PC-3 (cell line): ENCODE results near the gene PARN. TPM values are rescaled to one million over a fixed set of nuclear protein-coding genes. Genes with fewer than 3 reads are reported as not detected.
A peak's percentile ranks its signal among the peaks of the same experiment; 100 is the strongest.
"Not testable (repeated sequence)": the region's sequence is repeated elsewhere in the genome, so short reads cannot be mapped to it uniquely, and the experiment has no call there.

Experiments
- ATAC-seq: fragments of 200-7000 bp; cut with Tn5 transposase; 2 replicates; pipeline ENCODE4 v1.9.1; 2020; ENCODE audit warnings: mild to moderate bottlenecking, moderate library complexity
- BruUV-seq: library from RNA; stranded (reverse); fragments of 400-500 nt; replicated peaks from 2 replicates; lab custom pipeline; 2021; lab: Mats Ljungman, UMichigan
- CTCF ChIA-PET: fragments of 300-600 bp; sonication (Branson Sonifier 250); formaldehyde crosslinking; loops from one replicate; lab custom pipeline; 2022; ENCODE audit warnings: antibody characterized with exemption; lab: Charles Lee
- POLR2A ChIA-PET: fragments of 300-600 bp; sonication (Branson Sonifier 250); formaldehyde crosslinking; loops from one replicate; lab custom pipeline; 2022; ENCODE audit warnings: antibody characterized with exemption; ENCODE audit not compliant: unreplicated experiment; lab: Charles Lee
- DNase-seq: peaks from one replicate; pipeline ENCODE4 v3.0.0-alpha.2; 2015
- H2AFZ ChIP-seq: fragments of 300-600 bp; sonication (generic); 2 replicates; pipeline ENCODE4 v1.6.0; 2016; ENCODE audit warnings: antibody characterized with exemption, low read length
- H3F3A ChIP-seq: fragments of 300-600 bp; sonication (generic); one replicate; pipeline ENCODE4 v1.6.0; 2017; ENCODE audit warnings: antibody characterized with exemption, low read length, control low read depth, mild to moderate bottlenecking; ENCODE audit not compliant: unreplicated experiment
- H3K27ac ChIP-seq: fragments of 300-600 bp; sonication (generic); 2 replicates; pipeline ENCODE4 v1.5.1; 2016; ENCODE audit warnings: mild to moderate bottlenecking, low read length
- H3K27me3 ChIP-seq: fragments of 300-600 bp; sonication (generic); 2 replicates; pipeline ENCODE4 v1.6.1; 2016; ENCODE audit warnings: low read length, mixed read lengths
- H3K36me3 ChIP-seq: fragments of 300-600 bp; sonication (generic); 2 replicates; pipeline ENCODE4 v1.6.1; 2016; ENCODE audit warnings: low read depth, mixed run types, low read length, mixed read lengths
- H3K4me1 ChIP-seq: fragments of 300-600 bp; sonication (generic); 2 replicates; pipeline ENCODE4 v1.5.1; 2016; ENCODE audit warnings: low read length; ENCODE audit not compliant: insufficient read depth
- H3K4me2 ChIP-seq: fragments of 300-600 bp; sonication (generic); 2 replicates; pipeline ENCODE4 v1.6.0; 2016; ENCODE audit warnings: low read length
- H3K4me3 ChIP-seq: fragments of 300-600 bp; sonication (generic); 2 replicates; pipeline ENCODE4 v1.5.1; 2016; ENCODE audit warnings: mild to moderate bottlenecking, low read length, mixed read lengths
- H3K79me2 ChIP-seq: fragments of 300-600 bp; sonication (generic); 2 replicates; pipeline ENCODE4 v1.6.1; 2017; ENCODE audit warnings: low read length, mixed read lengths
- H3K9ac ChIP-seq: fragments of 300-600 bp; sonication (generic); 2 replicates; pipeline ENCODE4 v1.6.0; 2016; ENCODE audit warnings: mild to moderate bottlenecking, low read length
- H3K9me2 ChIP-seq: fragments of 300-600 bp; sonication (generic); replicated peaks from 2 replicates; pipeline ENCODE4 v1.6.1; 2016; ENCODE audit warnings: mixed run types, low read length, mixed read lengths
- H3K9me3 ChIP-seq: fragments of 300-600 bp; sonication (generic); 2 replicates; pipeline ENCODE4 v1.6.1; 2016; ENCODE audit warnings: low read length, mixed read lengths
- H4K20me1 ChIP-seq: fragments of 300-600 bp; sonication (generic); 2 replicates; pipeline ENCODE4 v1.6.1; 2016; ENCODE audit warnings: low read length, mixed read lengths
- EZH2 ChIP-seq: fragments of 300-600 bp; sonication (generic); IDR thresholded peaks from one replicate; pipeline ENCODE4 v1.6.1; 2017; ENCODE audit warnings: antibody characterized with exemption, mild to moderate bottlenecking, low read length; ENCODE audit not compliant: unreplicated experiment
- EZH2phosphoT487 ChIP-seq: fragments of 300-600 bp; sonication (generic); IDR thresholded peaks from 2 replicates; pipeline ENCODE4 v1.6.1; 2018; ENCODE audit warnings: mild to moderate bottlenecking, antibody characterized with exemption, low read length, borderline replicate concordance
- intact Hi-C: fragments of 100-400 bp; cut with micrococcal nuclease; formaldehyde crosslinking; loops from 2 replicates; pipeline ENCODE4 v1.9.0; 2023
- total RNA-seq: library from RNA; depleted of rRNA; stranded (reverse); fragments of >200 nt; gene quantifications from 2 replicates; pipeline ENCODE4 v1.2.3, GENCODE V29; 2014
- TF ChIP-seq, protein P1 (sequence below): fragments of 300-600 bp; sonication (generic); conservative IDR thresholded peaks from 2 replicates; pipeline ENCODE4 v1.5.1; 2017; ENCODE audit warnings: antibody characterized with exemption, low read depth, mild to moderate bottlenecking, low read length

The PARN gene
- total RNA-seq, 1 experiment from 2014 or later, result 34.7 TPM

DNA sequence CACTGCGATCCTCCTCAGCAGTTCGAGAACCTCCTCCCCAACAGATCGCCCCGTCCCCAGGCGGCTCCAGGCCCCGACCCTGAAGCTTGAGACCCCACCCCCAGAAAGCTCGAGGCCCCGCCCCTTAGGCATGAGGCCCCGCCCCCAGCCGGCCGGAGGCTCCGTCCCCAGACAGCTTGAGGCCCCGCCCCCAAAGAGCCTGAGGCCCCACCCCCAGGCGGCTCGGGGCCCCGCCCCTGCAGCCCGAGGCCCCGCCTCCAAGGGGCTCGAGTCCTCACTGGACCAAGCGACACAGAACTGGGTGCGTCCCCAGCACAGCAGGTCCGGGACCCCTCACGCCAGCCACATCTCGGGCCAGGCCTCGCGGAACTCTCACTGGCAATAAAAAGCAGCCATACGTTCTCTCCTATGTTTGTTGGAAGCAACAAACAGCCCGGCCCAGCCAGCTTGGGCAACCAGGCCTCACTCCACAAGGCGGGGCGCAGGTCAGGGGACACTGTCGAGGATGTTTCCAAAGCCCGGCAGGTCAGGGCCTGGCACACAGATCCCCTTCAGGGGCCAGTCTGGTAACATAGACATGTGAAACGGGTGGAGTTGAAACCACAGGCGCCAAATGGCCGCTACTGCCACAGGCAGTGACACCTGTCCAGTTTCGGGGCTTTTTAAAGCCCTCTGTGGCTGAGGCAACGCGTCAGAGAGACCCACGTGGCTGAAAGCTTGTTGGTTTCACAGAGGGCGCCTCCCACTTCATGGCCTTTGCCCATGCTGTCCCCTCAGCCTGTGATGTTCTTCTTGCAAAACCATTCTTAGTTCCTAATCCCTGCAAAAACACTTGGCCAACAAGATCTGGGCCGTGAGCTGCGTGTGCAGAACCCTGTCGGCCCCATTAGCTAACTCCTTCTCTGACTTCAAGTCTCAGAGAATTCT, 224.2 kb downstream of the PARN start:
- no peak overlapping the region for H2AFZ ChIP-seq
- DNase-seq (peak; percentile 16), ATAC-seq (no peak)
- POLR2A ChIA-PET, result no interaction called here
- no peaks in the 10 kb centered on the region for H3K79me2 ChIP-seq
- H3K4me3 ChIP-seq, result no peak overlapping the region
- intact Hi-C loops, result no loop called here
- H3K9ac ChIP-seq, result no peak overlapping the region
- CTCF ChIA-PET, result no interaction called here
- no peak for TF ChIP-seq EZH2phosphoT487
- TF ChIP-seq, protein P1, sequence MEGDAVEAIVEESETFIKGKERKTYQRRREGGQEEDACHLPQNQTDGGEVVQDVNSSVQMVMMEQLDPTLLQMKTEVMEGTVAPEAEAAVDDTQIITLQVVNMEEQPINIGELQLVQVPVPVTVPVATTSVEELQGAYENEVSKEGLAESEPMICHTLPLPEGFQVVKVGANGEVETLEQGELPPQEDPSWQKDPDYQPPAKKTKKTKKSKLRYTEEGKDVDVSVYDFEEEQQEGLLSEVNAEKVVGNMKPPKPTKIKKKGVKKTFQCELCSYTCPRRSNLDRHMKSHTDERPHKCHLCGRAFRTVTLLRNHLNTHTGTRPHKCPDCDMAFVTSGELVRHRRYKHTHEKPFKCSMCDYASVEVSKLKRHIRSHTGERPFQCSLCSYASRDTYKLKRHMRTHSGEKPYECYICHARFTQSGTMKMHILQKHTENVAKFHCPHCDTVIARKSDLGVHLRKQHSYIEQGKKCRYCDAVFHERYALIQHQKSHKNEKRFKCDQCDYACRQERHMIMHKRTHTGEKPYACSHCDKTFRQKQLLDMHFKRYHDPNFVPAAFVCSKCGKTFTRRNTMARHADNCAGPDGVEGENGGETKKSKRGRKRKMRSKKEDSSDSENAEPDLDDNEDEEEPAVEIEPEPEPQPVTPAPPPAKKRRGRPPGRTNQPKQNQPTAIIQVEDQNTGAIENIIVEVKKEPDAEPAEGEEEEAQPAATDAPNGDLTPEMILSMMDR, result no peak
- TF ChIP-seq EZH2, result no peak
- H3K9me2 ChIP-seq, result no peaks in the 10 kb centered on the region
- H3F3A ChIP-seq, result no peaks in the 10 kb centered on the region
- H3K27me3 ChIP-seq, result no peaks in the 10 kb centered on the region
- no peaks in the 10 kb centered on the region for H3K36me3 ChIP-seq
- no peaks in the 10 kb centered on the region for H4K20me1 ChIP-seq
- no peaks in the 10 kb centered on the region for H3K4me1 ChIP-seq
- H3K27ac ChIP-seq, result no peak overlapping the region
- no TSS peak for BruUV-seq
- H3K9me3 ChIP-seq, result no peaks in the 10 kb centered on the region
- H3K4me2 ChIP-seq, result no peak overlapping the region

DNA sequence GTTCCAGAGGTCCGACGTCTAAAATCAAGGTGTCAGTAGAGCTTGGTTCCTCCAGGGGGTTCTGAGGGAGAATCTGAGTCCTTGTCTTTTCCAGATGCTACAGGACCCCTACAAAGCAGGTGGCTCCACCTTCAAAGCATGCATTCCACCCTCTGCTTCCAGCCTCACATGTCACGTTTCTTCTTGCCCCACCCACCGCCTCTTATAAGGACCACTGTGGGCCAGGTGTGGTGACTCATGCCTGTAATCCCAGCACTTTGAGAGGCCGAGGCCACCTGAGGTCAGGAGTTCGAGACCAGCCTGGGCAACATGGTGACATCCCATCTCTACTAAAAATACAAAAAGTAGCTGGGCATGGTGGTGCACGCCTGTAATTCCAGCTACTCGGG, 227.1 kb downstream of the PARN start:
- BruUV-seq, ATAC-seq, H3K9me2 ChIP-seq, CTCF ChIA-PET, H3F3A ChIP-seq, H3K4me3 ChIP-seq, H2AFZ ChIP-seq, H3K9me3 ChIP-seq, intact Hi-C loops, H3K27me3 ChIP-seq, DNase-seq, H3K27ac ChIP-seq, H3K9ac ChIP-seq, H3K36me3 ChIP-seq, H3K4me2 ChIP-seq, H3K79me2 ChIP-seq, POLR2A ChIA-PET, H4K20me1 ChIP-seq: not testable (repeated sequence)
- H3K4me1 ChIP-seq, result peaks cover 15% of the 10 kb centered on the region

DNA sequence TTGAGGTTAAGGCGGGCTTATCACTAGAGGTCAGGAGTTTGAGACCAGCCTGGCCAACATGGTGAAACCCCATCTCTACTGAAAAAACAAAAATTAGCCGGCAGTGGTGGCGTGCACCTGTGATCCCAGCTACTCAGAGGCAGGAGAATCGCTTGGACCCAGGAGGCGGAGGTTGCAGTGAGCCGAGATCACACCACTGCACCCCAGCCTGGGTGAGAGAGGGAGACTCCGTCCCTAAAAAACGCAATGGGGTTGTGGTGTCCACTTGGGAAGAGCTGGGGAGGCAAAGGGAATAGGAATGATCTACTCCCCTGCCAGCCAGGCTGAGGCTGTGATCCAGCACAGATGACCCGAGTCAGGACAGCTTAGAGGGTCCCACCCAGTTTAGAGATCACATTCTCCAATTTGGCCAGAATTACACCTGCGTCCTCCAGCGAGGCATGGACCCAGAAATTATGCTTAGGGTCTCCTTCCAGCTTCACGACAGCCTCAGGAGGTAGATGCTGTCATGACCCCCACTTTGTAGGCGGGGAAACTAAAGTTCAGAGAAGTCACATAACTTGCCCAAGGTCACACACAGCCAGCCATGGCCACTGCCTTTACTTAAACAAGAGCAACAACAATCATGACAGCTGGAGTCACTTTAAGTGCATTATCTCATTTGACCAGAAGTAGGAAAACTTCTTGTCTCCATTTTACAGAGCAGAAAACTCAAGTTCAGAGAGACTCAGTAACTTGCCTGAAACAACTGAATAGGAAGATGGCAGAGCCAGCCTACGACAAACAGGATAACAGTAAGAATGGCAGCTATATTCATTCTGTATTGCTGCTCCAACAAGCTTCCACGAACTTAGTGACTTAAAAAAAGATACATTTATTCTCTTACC, 227.7 kb downstream of the PARN start:
- CTCF ChIA-PET, POLR2A ChIA-PET, intact Hi-C loops, DNase-seq, H4K20me1 ChIP-seq, H3K36me3 ChIP-seq, H3K4me2 ChIP-seq, H3K27ac ChIP-seq, H3K9me3 ChIP-seq, H3K9ac ChIP-seq, H3F3A ChIP-seq, BruUV-seq, H3K27me3 ChIP-seq, ATAC-seq, H3K4me3 ChIP-seq, H3K9me2 ChIP-seq, H2AFZ ChIP-seq, H3K79me2 ChIP-seq: not testable (repeated sequence)
- peaks cover 15% of the 10 kb centered on the region for H3K4me1 ChIP-seq

DNA sequence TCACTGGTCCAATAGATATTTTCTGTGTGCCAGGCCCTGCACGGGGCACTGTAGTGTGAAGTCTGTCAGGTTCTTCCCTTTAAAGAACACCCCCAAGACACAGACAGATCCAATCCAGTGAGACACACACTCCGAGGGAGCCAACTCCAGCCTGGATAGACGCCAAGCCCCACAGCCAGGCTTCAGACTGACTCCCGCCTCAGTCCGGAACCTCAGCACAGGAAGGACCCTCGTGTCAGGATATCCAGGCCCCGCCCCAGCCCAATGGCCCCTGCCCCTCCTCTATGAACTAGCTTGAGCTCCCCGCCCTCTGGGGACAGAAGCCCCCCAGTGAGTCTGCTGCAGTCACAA, 228.4 kb downstream of the PARN start:
- H3K79me2 ChIP-seq, H3K9me2 ChIP-seq, H3K4me3 ChIP-seq, H3F3A ChIP-seq, DNase-seq, POLR2A ChIA-PET, H2AFZ ChIP-seq, H3K9me3 ChIP-seq, BruUV-seq, ATAC-seq, H3K4me2 ChIP-seq, H3K9ac ChIP-seq, H4K20me1 ChIP-seq, H3K27ac ChIP-seq, H3K36me3 ChIP-seq, H3K27me3 ChIP-seq, CTCF ChIA-PET, intact Hi-C loops: not testable (repeated sequence)
- peaks cover 15% of the 10 kb centered on the region for H3K4me1 ChIP-seq

DNA sequence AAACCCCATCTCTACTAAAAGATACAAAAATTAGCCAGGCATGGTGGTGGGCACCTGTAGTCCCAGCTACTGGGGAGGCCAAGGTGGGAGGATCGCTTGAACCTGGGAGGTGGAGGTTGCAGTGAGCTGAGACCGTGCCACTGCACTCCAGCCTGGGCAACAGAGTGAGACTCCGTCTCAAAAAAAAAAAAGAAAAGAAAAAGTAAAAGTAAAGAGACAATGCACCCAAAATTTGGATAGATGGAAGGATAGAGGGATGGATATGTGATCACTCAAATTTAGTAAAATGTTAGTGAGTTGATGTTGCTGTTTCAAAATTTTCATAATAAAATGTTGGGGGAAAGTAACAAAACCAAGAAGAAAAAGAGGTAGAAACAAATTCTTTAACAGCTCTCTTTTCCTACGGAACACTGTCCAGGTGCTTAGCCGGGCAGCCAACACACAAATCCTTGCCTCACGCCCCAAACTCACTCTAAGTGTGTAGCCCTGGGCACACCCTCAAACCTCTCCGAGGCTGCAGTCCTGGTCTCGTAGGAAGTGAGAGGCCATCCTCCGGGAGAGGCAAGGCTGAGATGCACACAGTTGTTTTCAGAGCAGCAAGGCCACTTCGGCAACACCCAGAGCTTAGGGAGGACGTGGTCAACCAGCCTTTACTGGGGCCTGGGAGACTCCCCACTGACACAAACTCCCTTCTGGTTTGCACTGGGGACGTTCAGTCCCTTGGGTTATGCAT, 228.9 kb downstream of the PARN start:
- H3K9me2 ChIP-seq, H3K36me3 ChIP-seq, H3K4me2 ChIP-seq, H3K9ac ChIP-seq, H3K9me3 ChIP-seq, POLR2A ChIA-PET, BruUV-seq, intact Hi-C loops, H3K27ac ChIP-seq, H2AFZ ChIP-seq, H3K4me3 ChIP-seq, DNase-seq, ATAC-seq, CTCF ChIA-PET, H3F3A ChIP-seq, H3K27me3 ChIP-seq, H4K20me1 ChIP-seq, H3K79me2 ChIP-seq: not testable (repeated sequence)
- H3K4me1 ChIP-seq, result peaks cover 15% of the 10 kb centered on the region
